Progenitor cell of endocrine pancreas (in vitro differentiated cells): Measurements from ENCODE around the gene SUPT20H. TPM values are rescaled to one million over a fixed set of nuclear protein-coding genes. Genes with fewer than 3 reads are reported as not detected.

Source experiments
- DNase-seq: peaks from one replicate; pipeline ENCODE4 v3.0.0; 2021; ENCODE audit warnings: low spot score; ENCODE audit not compliant: unreplicated experiment
- H3K27ac Mint-ChIP-seq: 2 replicates; pipeline ENCODE4 v1.8.0; 2021; ENCODE audit warnings: mild to moderate bottlenecking, moderate library complexity, mixed read lengths
- H3K27me3 Mint-ChIP-seq: 2 replicates; pipeline ENCODE4 v1.8.0; 2021; ENCODE audit warnings: mixed read lengths
- H3K36me3 Mint-ChIP-seq: 2 replicates; pipeline ENCODE4 v1.8.0; 2022; ENCODE audit warnings: mixed read lengths; ENCODE audit not compliant: insufficient read depth
- H3K4me1 Mint-ChIP-seq: 2 replicates; pipeline ENCODE4 v1.8.0; 2021; ENCODE audit warnings: low read depth, mixed read lengths
- H3K4me3 Mint-ChIP-seq: 2 replicates; pipeline ENCODE4 v1.8.0; 2021; ENCODE audit warnings: low read depth, mild to moderate bottlenecking, moderate library complexity, mixed read lengths
- H3K9me3 Mint-ChIP-seq: 2 replicates; pipeline ENCODE4 v1.8.0; 2021; ENCODE audit warnings: low read depth, mixed read lengths
- total RNA-seq: library from RNA; stranded (reverse); gene quantifications from 2 replicates; pipeline ENCODE4 v1.2.1, GENCODE V29; 2021
- TF ChIP-seq, protein P1 (sequence below): fragments of 200-600 bp; sonication (generic); IDR thresholded peaks from one replicate; pipeline ENCODE4 v1.5.0; 2021; ENCODE audit warnings: antibody characterized with exemption, mild to moderate bottlenecking; ENCODE audit not compliant: unreplicated experiment

Gene SUPT20H
- total RNA-seq, 1 donor from 2014 or later = 116 TPM

DNA sequence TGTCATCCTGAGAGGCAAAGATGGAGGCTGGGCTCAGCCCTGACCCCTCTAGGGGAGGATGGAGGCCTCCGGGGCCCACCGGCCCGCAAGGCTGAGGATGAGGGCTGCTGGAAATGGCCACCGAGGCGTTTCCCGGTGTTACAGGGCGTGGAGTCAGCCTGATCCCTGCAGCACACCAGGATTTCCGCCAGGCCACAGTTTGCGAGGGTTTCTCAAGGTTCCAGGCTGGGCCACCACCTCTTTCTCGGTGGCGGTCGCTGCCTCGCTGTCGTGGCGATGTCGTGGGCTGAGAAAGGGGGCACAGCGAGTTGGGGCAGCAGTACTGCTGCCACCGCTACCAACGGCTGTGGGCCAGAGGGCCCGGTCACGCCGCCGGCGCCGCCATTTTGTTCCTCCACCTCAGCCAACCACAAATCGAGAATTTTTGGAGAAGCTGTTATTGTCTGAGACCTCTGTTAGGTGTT is 45.8 kb upstream of the SUPT20H start, which contains the start of gene CSNK1A1L:
Gene CSNK1A1L, minus strand, starts transcription at position 414 of the 464 bp plus-strand sequence. Its CDS starts 408 bp downstream, at position 6.
- TF ChIP-seq, protein P1, sequence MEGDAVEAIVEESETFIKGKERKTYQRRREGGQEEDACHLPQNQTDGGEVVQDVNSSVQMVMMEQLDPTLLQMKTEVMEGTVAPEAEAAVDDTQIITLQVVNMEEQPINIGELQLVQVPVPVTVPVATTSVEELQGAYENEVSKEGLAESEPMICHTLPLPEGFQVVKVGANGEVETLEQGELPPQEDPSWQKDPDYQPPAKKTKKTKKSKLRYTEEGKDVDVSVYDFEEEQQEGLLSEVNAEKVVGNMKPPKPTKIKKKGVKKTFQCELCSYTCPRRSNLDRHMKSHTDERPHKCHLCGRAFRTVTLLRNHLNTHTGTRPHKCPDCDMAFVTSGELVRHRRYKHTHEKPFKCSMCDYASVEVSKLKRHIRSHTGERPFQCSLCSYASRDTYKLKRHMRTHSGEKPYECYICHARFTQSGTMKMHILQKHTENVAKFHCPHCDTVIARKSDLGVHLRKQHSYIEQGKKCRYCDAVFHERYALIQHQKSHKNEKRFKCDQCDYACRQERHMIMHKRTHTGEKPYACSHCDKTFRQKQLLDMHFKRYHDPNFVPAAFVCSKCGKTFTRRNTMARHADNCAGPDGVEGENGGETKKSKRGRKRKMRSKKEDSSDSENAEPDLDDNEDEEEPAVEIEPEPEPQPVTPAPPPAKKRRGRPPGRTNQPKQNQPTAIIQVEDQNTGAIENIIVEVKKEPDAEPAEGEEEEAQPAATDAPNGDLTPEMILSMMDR = no peak
- H3K9me3 Mint-ChIP-seq = no peaks in the 10 kb centered on the region
- H3K36me3 Mint-ChIP-seq = no peaks in the 10 kb centered on the region
- H3K27ac Mint-ChIP-seq = no peak within 1 kb of the TSS
- H3K4me1 Mint-ChIP-seq = no peaks in the 10 kb centered on the region
- no peaks in the 10 kb centered on the region for H3K27me3 Mint-ChIP-seq
- DNase-seq = no peak
- H3K4me3 Mint-ChIP-seq = no peak within 1 kb of the TSS

DNA sequence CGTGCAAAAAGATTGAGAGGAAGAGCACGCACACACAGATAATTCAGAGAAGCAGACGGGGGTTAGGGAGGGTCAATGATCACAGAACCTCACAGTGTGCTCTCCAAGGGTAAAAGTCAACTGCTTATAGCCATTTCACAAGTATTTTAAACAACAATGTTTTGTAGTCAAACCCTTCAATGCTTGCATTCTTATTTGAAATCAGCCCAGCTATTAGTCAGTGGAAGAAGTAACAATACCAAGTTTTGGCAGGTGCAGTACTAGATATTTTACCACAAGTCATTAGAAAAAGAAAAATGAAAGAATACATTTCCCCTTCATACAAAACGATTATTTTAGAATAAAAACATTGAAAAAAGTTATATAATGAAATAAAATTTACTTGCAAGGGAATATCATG is 43.4 kb upstream of the SUPT20H start:
- Mint-ChIP-seq H3K27ac (no peak overlapping the region), H3K9me3 (no peaks in the 10 kb centered on the region), H3K27me3 (peaks cover 2% of the 10 kb centered on the region), H3K4me3 (no peak overlapping the region), H3K36me3 (no peaks in the 10 kb centered on the region), H3K4me1 (no peaks in the 10 kb centered on the region)
- DNase-seq = no peak
- TF ChIP-seq, protein P1 = no peak

DNA sequence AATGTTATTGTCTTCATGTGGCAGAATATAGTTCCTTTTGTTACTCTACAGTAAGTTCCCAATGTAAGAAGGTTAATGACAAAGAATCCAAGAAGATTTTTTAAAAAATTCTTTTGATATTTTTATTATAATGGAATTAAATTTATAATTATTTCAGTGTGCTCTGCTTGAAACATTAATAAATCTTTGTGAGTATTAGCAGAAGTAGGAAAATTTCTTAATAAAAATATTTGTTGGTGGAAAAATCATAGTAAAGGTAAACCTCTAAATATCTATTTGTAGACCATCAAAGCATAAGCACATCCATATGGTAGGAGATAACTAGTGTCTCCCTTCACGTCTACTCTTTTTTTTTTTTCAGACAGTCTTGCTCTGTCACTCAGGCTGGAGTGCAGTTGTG is 41.7 kb upstream of the SUPT20H start:
- no peaks in the 10 kb centered on the region for H3K9me3 Mint-ChIP-seq
- no peaks in the 10 kb centered on the region for H3K4me1 Mint-ChIP-seq
- H3K36me3 Mint-ChIP-seq = no peaks in the 10 kb centered on the region
- H3K27me3 Mint-ChIP-seq = peaks cover 2% of the 10 kb centered on the region
- DNase-seq = no peak
- H3K27ac Mint-ChIP-seq = no peak overlapping the region
- TF ChIP-seq, protein P1 = no peak
- no peak overlapping the region for H3K4me3 Mint-ChIP-seq

DNA sequence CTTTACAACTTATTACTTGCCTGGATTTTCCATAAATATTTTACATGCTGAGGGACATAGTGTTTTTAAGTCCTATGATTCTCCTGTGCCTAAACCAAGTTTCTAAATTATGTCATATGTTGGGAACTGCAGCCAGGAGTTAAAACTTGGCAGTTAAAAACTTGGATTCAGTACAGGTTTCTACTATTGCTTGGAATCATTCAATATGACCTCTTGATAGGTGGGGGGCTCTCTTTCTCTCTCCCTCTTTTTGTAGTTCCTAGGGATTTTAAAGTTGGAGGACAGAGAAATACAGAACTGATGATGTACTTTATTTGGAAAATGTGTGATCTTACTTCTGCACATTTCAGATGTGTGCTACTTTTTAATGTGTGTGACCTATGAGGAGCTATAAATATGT is 41.2 kb upstream of the SUPT20H start:
- Mint-ChIP-seq H3K4me3 (no peak overlapping the region), H3K27me3 (peaks cover 2% of the 10 kb centered on the region), H3K27ac (no peak overlapping the region), H3K9me3 (no peaks in the 10 kb centered on the region), H3K4me1 (no peaks in the 10 kb centered on the region), H3K36me3 (no peaks in the 10 kb centered on the region)
- TF ChIP-seq, protein P1 = no peak
- no peak for DNase-seq

DNA sequence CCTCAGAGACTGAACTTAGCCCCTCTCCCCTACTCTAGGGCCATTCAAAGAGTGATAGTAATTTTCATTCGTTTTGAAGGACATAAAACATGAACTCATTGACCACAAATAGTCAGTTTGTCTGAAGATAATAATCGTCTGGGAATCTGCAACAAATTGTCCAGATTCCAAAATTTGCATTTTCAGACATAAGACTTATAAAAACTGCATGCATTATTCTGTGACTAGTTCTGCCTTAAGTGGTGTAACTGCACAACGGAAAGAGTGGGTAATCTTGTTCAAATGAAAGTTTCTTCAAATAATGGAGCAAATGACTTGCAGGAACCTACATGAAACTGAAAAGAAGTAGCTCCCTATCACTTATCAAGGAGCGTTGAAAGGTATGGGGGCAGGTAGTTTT is 37.6 kb upstream of the SUPT20H start:
- Mint-ChIP-seq H3K27me3 (peaks cover 2% of the 10 kb centered on the region), H3K4me3 (no peak overlapping the region), H3K27ac (no peak overlapping the region), H3K9me3 (no peaks in the 10 kb centered on the region), H3K4me1 (peaks cover 2% of the 10 kb centered on the region), H3K36me3 (no peaks in the 10 kb centered on the region)
- DNase-seq = no peak
- TF ChIP-seq, protein P1 = no peak
